HG03442 (cell line): ENCODE measurements around the gene CACNA2D2.

Experiments used
- ATAC-seq: cut with Tn5 transposase; IDR thresholded peaks from one replicate; pipeline ENCODE4 v1.9.1; 2021; ENCODE audit warnings: mild to moderate bottlenecking, moderate library complexity; ENCODE audit not compliant: unreplicated experiment

CACNA2D2 gene

DNA sequence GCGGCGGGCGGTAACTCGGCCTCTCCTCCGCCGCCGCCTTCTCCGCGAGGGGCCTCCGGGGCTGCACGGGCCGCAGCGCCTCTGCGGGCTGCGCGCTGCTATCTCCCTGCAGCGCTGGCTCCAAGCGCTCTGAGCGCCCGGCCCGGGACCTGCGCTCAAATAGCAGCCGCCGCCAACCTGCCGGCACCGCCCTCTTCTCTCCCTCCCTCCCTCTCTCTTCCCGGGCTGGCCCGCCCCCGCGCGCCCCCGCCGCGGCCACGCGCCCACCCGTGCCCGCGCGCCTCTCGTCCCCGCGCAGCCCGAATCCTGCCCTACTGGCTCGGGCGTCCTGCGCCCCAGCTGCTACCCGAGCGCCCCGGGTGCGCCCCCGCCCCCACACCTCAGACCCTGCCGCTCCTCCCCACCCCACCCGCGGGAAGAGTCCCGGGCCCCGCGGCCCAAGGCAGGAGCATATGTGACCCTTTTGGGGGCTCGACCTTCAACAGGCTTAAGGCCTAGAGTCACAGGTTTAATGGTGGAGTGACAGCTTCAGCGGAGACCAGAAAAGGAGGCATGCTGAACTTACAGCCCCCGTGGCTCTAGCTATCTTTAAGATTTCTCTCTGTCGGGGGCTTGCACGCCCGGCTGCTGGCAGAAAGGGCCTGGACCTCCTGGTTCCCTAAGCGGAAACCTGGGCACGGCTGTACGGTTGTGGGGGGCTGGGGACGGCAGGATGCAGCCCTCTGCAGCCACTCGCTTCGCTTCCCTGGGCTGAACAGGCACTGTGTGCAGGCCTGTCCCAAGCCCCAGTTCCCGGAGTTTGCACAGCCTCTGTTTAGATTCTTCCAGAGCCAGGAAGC, at the start of gene CACNA2D2:
CACNA2D2 (minus strand) TSS at position 131 of the 839 bp plus-strand sequence. CDS start 211 bp downstream, outside the sequence.
- no peak for ATAC-seq

DNA sequence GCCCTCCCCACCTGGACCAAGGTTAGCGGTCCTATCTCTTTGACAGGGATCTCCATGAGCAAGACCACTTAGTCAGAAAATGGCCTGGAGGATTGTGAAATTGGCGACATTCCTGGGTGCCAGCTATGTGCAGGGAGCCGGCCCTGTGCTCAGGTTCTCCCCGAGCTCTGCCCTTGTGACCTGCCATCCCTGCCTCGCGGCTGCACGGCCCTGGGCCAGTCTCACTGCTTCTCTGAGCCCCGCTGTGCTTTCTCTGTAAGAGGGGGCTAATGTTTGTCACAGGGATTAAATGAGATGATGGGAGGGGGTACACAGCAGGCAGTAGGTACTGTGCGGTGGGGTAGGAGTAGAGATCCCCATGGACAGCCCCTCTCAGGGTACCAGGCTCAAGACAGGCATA, 49.2 kb upstream of the CACNA2D2 start:
- no peak for ATAC-seq

DNA sequence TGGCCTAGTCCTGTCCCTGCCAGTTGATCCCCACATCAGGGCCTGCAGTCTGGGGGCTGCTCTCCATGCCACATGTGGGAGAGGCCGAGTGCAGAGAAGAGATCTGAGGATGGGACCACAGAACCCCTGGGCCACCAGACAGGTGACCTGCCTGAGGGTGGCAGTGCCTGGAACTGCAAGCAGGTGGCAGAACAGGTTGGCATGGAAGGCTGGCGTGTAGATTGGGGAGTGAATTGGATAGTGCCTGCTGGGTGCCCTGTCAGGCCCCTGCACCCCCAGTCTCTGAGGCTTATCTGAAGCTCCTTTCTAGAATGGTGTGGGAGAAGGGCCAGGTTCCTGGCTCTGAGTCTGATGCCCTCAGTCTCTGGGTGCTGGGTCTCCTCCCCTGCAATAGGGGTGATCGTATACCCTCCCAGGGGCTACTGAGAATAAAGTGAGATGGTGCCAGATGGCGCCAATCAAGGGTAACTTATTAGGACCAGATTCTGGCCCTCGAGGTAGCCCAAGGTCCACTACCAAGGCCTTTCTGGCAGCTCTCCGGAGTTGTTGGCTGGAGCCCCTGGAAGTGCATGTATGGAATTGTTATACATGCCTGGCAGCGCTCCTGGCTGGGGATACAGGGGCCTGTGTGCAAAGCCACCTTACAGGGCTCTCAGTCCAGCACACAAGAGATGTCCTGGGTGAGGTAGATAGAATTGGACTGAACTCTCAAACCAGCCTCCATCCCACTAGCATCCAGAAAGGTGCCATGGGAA, 48.4 kb upstream of the CACNA2D2 start:
- no peak for ATAC-seq

DNA sequence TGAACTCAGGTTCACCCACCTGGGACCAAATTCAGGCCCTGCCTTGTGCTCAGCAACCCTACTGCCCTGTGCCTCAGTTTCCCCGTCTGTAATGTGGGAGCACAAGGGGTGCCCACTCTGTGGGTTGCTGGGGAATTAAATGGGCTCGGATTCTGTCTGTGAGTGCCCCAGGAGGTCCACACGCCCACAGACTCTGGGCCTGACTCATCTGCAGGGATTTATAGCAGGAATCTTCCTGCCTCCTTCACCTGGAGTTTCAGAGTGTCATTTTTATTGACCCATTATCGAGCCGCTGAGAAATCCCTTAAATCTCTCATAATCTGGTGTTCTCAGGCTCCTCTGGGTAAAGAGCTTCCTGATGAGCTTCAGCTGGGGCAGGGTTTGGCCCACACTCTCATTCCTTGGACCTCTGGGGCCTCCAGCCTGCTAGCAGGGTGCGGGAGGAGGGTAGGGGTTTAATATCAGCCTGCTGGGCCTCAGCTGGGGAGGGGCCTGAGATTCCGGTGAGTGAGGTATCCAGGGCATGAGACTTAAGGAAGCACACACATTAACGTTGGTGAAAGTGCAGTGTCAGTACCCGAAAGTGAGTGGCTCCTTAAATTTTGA, 47.7 kb upstream of the CACNA2D2 start:
- no peak for ATAC-seq

DNA sequence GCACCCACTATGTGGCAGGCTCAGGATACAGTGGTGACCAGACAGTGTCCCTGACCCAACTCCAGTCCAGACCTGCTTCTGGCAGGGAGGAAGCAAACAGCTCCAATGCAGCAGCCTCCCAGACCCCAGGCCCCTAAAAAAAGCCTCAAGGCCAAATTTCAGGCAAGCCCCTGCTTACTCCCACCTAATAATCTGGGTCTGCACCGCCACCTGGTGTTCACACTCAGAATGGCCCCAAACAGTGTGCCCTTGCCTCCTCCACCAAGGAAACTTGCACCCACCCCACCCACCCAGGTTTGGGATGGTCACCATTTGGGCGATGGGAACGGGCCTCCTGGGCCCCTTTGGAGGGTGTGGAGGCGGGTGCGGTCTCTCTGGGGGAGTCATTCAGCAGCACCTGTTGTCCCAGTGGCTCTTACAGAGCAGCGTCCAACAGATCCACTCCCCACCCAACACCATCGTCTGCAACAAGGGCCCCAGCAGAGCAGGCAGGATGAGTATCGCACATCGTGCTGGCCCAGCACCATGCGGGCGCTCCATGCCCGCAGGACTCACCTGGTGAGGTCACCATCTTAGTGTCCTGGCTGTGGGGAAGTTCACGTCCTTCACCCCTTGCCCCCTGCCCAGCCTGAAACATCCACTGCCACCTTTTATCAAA, 46.8 kb upstream of the CACNA2D2 start:
- no peak for ATAC-seq

DNA sequence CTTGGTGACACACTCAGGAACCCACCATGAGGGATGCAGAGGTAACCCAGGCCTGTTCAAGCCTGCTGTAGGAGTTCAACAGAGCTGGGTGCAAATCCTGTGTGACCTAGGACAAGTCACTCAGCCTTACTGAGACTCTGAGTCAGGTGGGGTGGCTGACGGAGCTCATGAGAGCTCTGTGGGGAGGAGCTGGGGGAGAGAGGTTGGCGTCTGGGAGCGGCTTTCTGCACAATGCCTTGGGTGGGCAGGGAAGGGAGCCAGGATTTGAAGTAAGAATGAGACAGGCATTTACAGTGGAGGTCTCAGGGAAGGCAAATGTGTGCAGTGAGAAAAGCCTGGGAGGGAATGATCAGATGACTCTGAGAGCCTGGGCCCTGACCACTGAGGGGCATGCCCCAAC, 45.8 kb upstream of the CACNA2D2 start:
- ATAC-seq, result no peak

DNA sequence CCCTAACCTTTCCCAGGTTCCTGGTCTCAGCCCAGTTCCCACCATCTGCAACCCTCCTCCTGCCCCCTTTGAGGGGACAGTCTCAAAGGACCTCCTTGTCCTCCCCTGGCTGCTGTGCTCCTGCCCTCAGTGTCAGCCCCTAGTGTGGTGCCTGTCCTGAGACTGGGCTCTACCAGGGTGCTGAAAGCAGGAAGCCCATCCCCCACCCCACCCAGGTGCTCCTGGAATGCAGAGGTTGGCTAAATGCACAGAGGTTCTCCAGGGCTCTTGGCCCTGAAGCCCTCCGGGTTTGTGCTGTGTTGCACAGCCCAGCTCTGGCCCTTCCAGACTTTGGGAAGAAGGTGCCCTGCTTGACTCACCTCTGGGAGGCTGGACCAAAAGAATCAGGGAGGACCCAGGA, 42.3 kb upstream of the CACNA2D2 start:
- ATAC-seq, result no peak

DNA sequence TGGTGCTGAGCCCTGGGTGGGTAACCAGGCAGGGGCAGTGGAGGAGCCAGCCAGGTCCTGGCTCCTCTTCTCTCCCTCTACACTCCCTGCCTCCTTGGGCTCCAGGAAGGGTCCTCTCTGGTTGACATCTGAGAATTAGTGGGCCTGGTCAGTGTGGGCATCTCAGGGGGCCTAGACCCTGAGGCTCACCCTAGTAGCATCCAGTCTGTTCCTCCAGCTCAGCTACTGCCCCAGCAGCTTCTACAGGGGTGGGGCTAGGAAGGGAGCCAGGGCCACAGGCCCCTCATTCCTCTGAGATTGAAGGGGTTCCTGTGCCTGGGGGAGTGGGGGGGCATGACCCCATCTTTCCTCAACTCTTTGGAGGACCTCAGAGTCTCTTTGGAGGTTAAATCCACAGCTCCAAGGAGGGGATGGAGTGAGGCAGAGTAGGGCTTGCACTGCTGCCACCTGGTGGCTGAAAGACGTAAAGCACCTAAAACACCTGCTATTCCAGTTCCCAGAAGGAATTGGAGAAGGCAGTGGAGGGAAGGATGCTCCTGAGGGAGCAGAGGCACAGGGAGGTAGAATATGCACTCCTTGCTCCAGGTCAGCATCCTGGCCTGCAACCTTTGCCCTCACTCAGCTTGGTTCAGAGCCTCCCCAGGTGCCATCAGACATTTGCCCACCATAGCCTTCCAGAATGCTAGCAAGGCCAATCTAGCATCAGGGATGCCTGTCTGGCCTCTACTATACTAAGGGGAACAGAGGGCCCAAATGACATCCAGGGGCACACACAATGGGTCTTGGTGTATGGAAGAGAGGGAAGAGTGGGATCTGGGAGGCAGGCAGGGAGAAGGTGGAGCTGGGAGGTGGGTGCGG, 39.0 kb upstream of the CACNA2D2 start:
- no peak for ATAC-seq

DNA sequence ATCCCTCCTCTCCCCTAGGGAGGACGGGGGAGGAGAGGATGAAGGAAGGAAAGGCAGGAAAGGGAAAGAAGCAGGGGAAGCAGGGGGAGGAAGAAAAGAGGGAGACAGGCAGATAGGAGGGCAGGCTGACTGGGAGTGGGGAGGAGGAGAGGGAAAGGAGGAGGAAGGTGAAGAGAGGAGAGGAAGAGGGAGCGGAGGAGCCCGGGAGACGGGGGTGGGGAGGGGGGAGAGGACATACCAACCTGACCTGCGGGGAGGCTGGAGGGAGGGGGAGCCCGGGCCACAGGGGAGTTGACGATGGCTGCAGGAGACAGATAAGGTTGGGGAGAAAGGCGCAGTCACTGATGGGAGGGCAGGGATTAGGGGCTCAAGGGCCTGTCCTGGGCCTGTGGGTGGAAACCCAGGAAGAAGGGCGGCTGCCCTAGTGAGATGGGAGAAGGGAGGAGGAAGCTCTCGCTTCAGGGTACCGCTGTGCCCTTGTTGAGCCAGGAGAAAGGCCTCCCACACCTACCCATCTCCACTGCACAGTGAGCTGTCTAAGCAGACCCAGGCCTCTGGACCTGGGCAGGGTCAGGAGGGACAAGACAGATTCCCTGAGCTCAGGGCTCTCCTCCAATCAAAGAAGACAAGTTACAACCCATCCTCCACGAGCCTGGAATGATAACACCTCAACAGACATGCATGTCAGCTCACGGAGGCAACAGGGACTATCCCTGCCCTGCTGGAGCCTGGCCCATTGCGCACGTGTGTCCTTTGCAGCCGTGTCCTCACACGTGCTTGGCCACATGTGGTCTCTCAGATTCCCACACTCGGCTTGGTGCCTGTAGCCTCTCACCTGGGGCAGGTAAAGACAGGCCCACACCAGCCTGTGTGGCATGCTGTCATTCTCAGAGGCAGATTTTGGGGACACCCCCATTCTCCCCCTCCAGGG, 36.2 kb upstream of the CACNA2D2 start:
- ATAC-seq, result no peak

DNA sequence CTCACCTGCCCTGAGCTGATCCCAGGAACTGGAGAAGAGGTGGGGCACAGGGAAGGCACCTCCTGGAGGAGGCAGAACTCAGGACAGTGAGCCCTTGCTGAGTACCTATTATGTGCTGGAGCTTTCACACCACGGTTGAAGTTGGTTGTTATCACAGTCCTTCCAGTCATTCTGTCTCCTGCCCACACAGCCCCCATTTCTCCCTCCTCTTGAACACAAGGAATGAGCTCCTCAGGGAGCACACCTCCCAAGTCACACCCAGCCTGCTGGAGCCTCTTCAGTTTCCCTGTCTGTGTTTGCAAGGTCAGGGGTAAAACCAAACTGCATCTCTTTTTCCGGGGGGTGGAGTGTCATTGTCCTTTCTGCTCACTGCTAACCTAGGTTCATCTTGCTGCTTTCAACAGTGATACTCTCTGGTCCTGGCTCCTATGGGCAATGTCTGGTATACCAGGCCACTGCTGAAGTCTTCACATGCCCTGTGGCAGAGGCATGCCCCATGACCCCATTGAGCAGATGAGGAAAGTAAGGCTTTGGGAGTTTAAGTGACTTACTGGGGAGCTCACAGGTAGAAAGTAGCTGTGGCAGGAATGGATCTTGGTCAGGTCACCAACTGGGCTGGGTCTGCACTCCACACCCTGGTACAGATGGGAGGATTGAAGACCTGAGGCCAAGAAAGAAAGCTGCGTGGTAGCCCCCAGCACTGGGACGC, 34.1 kb upstream of the CACNA2D2 start:
- no peak for ATAC-seq

DNA sequence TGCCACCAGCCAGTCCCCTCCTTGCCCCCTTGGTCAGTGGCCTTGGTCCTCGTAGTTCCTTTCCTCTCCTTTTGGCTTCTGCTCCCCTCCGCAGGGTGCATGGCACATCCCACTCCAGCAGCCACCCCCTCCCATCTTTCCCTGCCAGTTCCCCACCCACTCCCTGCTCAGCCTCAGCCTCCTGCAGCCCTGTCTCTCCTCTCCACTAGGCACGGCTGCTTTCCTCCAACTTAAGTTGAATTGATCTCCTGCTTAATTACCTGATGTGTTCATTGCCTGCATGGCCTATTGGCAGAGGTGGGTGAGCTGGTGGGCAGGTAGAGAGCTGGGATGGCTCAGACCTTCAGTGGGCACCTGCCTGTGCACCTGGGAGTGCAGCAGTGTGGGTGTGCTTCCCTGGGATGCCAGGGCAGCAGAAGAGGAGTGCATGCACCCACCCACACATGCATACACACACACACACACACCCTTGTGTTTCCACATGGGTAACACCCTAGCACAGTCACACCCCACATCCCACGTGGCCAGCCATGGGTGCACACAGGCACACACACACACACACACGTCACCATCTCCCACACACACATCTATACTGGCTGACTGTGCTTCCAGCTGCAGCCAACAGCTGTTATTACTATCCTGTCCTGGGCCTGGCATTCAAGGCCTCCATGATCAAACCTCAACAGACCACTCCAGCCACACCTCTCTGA, 33.2 kb upstream of the CACNA2D2 start:
- no peak for ATAC-seq

DNA sequence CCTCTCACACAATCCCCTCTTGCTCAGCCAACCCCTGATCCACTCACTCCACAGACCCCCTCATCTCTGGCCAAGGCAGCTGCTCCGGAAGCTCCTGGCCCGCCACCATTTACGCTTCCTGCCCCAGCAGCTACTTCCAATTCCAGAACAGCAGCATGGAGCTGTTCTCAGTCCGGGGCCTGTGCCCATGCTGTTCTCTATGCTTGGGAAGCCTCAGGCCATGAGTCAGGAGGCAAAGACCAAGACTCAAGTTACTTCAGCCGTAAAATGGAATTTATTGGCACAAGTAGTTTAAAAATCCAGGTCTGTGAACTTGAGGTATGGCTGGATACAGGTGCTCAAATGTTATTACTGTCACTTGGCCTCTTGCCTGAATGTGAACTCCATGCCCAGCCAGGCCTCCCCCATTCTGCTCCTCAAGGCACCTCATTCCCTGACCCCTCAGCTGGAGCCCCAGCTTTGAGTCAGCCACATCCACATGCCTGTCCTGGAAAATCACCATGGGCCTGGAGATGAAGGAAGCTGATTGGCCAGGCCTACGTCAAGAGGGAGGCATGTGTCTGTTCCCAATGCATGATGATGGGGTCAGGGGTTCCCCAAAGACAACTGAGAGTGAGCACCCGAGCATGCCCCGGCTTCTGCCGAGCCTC, 31.4 kb upstream of the CACNA2D2 start:
- ATAC-seq, result no peak

DNA sequence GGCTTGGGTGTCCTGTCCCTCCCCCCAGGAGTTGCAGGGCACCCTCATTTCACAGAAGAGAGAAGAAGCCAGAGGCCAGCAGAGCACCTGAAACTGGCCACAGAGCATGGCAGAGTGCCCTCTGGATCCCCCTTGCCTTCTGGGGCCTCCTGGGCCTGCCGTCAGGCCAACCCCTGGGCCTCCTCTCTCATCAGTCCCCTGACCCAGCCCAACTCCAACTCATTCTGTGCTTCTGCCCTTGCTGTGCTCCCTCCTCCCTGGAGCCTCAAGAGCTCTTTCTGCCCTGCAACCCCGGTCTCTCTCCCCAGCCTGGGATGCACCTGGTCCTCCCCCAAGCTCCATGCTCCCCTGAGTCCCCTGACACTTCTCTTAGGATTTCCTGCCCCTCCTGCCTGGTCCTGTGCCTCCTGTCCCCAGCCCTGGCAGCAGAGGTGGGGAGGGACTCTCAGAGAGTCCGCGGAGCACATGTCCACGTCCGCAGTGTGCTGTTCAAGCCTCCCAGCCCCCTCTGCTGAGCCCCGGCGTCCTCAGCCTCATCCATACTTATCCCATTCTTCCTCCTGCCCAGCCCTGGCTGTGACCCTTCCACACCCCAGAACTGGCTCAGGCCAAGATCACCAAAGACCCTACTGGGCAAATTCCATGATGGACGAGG, 30.5 kb upstream of the CACNA2D2 start:
- ATAC-seq, result no peak

DNA sequence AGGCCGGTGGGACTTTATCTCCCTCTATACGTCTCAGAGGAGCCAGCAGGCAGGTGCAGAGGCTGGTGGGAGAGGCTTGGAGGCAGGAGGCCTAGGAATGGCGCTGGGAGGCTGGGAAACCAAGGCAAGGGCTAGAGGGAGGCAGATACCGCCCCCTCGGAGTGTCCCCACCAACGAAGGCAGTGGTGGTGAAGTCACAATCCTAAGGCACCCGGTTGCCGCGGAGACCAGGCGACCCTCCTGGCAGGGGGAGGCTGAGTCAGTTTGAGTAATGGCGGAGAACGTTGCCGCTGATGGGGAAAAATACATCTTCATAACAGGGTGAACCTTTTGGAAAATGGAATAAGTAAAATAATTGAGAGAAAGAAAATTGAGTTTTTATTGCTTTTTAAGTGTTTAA, 29.9 kb upstream of the CACNA2D2 start:
- no peak for ATAC-seq

DNA sequence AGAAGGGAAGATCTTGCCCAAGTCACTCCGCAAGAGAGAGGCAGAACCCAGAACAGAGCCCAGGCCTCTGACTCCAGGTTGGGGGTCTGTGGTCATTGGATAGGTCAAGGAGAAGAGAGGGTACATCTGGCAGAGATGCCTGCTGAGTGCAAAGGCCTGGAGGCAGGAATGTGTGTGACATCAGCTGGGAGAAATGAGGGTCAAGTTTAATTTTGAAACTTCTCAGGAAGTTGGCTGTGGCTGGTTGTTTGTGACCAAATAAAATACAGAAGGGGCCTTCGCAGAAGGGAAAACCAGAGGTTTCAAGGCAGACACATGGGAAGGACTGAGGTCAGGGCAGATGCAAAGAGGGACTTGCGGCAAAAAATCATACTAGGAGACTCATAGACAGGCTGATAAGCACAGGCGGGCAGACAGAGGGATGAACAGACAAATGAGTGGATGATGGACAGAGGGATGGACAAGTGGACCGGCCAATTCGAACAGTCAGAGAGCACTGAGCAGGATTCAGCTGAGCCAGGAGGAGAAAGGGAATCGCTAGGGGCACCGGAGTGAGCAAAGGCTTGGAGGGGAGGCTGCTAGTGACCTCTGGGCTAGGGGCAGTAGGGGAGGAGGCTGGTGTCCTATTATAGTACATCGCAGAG, 28.8 kb upstream of the CACNA2D2 start:
- ATAC-seq, result no peak

DNA sequence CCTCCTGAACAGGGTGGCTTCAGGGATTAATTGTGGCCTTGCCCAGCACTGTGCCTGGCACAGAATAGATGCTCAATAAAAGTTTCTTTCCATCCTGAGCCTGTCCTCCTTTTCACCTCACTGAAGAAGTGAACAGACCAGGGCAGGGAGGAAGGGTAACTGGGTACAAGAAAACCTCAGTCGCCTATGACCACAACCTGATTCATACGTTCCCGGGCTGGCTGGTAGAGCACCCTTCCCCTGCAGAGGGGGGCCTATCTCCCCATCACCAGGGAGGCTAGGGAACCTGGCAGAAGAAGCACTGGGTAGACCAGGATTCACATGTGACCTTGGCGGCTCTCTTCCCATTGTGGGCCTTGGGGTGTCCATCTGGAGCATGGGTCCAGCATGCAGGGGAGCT, 27.8 kb upstream of the CACNA2D2 start:
- no peak for ATAC-seq
